Posterior vena cava (tissue), 2 donors: ENCODE measurements around the gene ATF5. TPM values are rescaled to one million over a fixed set of nuclear protein-coding genes. Genes with fewer than 3 reads are reported as not detected.

Experiments used
- DNase-seq: peaks from one replicate; pipeline ENCODE4 v3.0.0-alpha.2; 2020; ENCODE audit warnings: low spot score
- intact Hi-C, 2 donors: fragments of 100-400 bp; cut with DNase I; formaldehyde crosslinking; loops; one replicate each; pipeline versions ENCODE4 v1.14.1 to v1.14.2; 2022 to 2023
- total RNA-seq, 2 donors: library from RNA; stranded (reverse); fragmentation: NEBNext Ultra II Directional; extraction: Animal tissue kit (Norgen Biotek cat#: 25700); gene quantifications; one replicate each; pipeline ENCODE4 v1.2.1, GENCODE V29; 2021
- donor health status: DM: yes; HTN: yes; CAD: no.
- donor health status: DM: yes; HTN: yes; CAD: no.

Gene ATF5
- total RNA-seq, 2 donors from 2014 or later: 18.8 to 37.0 TPM

DNA sequence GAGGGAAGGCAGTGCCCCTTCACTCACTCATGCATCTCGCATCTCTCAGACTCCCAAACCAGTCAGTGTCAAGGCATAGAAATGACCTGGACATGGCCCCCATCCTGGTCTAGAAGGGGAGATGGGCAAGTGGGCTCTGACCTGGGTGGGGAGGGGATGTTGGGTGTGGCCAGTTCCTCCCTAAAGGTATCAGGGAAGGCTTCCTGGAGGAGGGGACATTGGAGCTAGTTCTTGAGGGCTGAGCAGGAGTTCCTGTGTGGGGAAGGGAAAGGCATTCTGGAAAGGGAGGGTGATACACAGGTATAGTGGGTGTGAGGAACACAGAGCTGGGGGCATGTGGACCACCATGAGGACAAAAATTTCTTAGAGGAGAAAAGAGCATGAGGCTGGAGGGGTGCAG lies 36.3 kb upstream of the ATF5 start:
- DNase-seq: no peak
- intact Hi-C loops: no loop called here

DNA sequence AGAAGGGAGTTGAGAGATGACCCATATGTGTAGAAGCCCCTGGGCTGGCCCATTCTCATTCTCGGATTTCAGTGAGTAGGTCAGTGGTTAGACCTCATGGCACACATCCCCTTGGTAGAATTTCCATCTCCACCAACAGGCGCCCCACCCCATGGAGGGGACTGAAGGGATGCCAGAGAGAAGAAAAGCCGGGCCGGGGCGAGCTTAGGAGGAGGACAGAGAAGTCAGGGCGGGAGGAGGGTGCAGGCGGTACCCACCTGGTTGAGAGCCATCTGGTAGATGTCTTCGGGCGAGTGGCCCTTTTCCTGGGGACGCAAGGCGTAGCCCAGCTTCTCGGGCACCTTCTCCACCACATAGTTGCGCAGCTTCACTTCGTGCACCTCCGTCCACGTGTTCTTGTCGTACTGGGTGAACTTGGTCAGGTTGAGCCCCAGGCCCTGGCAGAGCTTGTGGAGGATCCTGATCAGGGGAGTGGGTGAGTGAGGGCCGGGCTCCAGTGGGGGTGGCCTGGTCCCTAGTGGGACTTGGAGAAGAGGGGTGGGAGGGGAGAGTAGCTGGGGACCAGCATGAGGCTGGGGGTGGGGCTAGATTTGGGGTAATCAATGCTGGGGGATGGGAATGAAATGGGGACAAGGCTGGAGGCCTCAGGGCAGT lies 34.9 kb upstream of the ATF5 start:
- no peak for DNase-seq
- intact Hi-C loops: no loop called here

DNA sequence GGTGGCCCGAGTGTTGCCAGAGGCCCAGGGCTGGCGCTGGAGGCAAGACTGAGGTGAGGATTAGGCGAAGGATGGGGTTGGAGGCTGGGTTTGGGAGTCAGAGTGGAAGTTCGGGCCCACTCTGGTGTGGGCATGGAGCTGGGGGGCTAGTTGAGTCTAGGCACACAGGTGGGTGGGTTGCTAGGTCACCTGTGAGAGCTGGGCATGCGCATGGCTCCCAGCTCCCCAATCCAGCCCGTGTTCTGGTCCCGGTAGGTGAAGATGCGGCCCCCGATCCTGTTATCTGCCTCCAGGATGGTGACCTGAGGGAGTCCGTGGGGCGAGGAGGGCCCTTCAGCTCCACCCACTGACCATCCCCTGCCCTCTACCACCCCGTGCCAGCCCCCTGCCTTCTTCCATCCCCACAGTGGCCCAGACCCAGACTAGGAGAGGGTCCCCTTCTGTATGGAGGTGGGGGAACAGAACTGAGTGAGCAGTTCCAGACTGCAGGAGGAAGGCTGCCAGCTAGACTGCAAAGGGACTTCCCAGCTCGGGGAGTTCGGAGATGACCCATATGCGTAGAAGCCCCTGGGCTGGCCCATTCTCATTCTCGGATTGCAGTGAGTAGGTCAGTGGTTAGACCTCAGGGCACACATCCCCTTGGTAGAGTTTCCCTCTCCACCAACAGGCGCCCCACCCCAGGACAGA lies 34.0 kb upstream of the ATF5 start:
- intact Hi-C loops: no loop called here
- DNase-seq: no peak

DNA sequence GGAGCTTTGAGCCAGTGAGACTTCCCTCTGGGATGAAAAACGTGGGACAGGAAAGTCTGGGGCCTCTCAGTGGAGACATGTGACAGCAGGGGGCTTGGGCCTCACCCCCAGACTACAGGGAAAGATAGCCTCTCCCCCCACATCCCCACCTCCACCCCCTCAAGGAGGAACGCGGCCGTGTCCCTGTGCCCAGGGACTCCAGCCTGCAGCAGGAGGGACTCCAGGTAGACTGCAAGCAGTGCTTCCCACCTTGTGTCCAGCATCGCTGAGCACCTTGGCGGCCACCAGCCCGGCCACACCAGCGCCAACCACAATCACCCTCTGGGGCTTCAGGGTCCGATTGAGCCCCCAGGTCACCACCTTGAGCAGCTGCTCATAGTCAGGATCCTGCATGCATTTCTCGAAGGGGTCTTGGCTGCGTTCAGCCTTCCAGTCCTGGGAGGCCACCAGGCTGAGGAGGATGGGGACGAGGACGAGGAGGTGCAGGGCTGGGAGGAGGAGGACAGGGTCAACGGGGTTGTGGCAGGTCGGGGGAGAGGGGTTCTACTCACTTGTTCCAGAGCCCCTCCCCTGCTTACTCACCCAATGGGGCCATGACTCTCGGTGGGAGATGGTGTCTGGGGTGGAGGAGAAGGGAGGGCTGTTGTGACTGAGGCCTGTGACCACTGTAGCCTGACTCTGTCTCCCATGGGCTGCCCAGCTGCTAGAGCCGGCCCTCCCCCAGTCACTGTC lies 33.3 kb upstream of the ATF5 start:
- no peak for DNase-seq
- intact Hi-C loops: no loop called here

DNA sequence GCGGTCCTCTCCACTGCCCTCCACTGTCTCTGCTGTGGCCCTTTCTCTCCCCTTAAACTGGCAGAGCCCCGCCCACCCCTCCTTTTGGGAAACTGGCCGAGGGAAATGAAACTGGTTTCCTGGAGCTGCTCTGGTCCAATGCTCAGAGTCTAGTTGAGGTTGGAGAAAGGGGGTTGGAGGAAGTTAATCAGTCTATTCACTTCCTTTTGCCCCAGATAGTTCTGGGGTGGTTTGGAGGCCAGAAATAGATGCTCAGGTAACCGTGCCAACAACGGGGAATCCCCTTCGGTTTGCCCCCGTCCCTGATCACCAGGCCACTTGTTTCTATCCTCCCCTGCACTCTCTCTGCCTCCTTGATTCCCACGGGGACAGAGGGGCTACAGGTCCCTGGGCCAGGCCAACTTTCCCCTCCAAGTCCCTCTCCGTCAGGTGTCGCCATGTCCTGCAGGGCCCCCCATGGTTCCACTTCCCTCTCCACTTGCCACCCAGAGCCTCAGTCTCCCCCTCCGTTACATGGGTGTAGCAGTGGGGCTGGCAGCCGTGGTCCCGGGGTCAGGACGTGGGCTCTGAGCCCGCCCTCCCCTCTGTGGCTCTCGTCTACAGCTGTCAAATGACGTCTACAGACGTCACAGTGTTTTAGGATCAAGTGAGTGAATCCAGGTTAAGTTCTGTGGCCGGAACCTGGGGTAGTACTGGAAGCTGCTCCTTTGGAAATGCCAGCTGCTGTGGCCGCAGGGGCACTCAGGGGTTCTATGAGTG lies 32.0 kb upstream of the ATF5 start, which contains the start of gene IL4I1:
TSS of gene IL4I1 (minus strand) at position 25 of the 759 bp plus-strand sequence. CDS start 727 bp downstream, outside the sequence.
- intact Hi-C loops: no loop called here
- DNase-seq: no peak

DNA sequence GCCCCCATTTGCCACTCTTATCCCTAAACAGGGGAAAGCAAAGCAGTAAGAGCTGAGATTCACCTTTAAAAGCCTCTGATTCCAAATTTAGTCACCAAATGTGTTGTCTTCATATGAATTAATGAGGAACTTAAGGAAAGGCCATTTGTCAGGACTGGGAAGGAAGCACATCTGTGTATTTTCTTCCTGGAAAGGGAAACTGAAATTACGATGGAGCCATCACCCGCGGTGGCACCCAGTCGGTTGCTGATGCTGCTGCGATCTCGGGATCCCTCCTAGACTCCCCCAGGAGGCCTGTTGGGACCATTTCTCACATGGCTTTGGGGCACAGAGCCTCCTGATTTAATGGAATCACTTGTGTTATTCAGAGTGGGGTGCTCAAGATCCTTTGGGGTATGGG lies 24.9 kb upstream of the ATF5 start:
- intact Hi-C loops: no loop called here
- DNase-seq: no peak

DNA sequence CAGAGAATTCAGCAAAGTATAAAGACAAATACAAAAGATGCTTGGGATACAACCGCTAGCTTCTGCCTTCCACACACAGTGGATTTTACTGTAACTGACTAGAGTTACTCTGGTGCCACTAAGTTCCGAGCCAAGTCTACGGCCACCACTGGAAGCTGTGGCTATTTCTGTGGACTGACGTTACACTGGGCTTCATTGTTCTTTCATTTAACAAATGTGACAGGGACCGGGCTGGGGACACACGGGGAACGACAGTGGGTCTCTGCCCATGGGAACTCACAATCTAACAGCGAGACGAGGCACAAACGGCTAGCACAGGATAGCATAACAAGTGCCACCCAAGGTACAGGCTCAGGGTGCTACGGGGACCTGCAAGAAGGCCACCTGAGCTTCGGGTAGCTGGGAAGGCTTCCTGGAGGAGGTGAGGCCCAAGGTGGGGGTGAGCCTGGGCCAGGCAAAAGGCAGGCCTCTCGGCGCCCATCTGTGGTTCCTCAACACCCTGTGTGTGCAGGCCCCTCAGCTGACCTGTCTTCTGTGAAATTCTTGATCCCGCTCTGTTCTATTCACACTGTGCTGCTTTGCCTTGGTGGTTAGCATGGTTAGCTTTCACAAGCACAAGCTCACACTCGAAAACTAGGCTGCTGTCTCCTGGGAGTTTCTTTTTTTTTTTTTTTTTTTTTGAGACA lies 22.0 kb upstream of the ATF5 start:
- no peak for DNase-seq
- intact Hi-C loops: no loop called here

DNA sequence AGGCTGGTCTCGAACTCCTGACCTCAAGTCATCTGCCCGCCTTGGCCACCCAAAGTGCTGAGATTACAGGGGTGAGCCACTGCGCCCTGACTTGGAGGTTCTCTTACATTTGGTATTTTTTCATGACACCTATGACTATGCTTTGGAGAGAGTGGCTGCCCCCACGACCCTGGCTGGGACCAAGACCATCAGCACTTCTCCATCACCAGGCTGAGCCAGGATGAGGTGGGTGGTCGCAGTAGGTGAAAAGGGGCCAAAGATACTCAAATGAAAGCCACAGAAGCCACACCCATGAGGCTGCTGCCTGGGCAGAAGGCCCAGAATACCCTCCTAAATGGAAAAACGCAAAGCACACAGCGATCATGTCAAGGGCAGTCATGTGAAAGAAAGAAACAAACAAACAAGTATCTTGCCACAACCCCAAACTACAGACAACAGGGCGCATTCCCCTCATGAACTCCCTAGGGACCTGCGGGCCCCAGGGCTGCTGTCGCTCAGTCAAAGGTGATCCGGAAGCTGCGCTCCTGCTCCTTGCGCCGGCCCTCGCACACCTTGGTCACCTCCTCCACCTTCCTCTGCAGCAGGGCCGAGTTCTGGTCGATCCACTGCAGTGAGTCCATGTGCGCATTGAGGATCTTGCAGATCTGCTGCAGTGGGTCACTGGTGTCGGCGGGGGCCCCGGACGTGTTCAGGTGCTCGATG lies 21.1 kb upstream of the ATF5 start:
- intact Hi-C loops: no loop called here
- no peak for DNase-seq

DNA sequence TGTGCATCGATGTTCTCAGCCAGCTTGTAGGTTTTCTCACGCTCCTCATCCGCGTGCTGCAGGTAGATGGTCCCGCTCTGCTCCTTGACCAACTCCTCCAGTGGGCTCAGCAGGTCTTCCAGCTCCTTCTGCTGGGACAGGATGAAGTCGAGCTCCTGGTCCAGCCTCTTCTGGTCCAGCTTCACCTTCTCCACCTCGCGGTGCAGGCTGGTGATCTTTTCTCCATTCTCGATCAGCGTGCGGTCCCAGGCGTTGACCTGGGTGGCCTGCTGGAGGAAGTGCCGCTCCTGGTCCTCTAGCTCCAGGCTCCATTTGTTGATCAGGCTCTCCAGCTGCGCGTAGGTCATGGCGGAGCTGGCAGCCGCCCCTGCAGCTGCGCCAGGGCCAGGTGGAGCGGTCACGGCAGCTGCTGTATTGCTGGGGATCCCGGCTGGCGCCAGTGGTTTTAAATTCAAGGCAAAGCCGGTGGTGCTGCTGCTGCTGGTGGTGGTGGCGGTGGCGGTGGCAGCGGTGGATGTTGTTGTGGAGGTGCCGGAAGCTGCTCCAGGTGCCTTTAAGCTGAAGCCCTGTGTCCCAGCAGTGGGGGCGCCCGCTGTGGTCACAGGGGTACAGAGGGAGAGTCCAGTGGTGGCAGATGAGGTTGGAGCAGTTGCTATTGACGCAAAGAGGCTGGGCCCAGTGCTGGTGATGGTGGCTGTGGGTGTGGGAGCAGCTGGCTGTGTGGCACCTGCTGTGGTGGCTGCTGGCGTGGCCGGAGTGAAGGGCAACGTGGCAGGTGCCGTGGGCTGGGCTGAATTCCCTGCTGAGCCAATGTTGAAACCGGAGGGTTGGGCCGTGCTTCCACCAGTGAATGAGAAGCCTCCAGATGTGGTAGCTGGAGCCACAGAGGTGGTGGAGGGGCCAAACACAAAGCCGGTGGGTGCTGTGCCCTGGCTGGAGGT lies 20.3 kb upstream of the ATF5 start:
- no peak for DNase-seq
- intact Hi-C loops: no loop called here

DNA sequence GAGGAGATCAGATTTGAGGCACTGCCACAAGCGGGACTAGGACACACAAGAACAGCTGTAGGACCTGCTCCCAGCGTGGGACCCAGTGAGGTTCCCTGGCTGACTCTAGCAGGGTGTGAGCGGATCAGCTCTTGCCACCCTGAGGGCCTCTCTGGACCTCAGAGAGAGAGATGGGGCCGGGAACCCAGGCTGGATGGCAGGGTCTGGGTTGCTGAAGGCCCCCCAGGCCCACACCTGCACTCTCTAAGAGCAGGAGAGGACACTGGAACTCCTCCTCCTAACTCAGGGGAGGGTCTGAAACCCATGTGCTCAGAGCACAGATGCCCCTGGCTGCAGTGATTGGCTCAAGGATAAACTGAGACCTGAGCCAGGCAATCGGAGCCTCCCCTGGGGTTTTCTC lies 18.8 kb upstream of the ATF5 start:
- DNase-seq: no peak
- intact Hi-C loops: no loop called here

DNA sequence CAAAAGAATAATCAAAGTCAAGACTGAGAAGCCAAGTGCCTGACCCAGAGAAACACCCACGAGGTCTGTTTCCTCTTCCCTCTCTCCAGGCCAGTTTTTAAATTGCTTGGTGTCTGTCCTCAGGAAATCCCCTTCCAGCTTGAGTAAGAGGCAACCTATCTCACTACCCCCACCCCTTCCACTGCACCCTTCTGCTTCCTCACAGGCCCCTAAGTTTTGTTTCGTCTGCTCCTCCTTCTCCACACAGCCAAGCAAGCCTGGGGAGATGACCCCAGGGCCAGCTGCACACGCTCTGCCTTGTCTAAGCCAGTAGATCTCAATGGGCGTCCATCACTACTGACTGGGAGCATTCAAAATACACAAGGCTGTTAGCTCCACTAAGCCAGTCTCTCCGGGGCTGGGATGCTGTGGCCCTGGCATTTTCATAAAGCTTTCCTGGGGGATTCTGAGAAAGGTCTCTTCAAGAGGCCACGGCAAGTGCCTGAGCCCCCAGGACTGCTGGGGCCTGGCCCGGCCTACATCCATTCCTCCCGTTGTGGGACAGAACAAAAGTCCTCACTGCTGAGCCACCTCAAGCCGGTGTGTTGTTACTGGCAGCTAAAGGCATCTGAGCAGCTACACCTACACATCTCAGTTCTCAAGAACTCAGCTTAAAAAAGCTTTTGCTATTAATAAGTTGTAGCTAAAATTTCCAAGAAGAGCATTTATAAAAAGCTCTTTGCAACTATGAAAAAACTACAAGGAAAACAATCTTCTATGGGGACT lies 17.4 kb upstream of the ATF5 start:
- intact Hi-C loops: no loop called here
- DNase-seq: no peak

DNA sequence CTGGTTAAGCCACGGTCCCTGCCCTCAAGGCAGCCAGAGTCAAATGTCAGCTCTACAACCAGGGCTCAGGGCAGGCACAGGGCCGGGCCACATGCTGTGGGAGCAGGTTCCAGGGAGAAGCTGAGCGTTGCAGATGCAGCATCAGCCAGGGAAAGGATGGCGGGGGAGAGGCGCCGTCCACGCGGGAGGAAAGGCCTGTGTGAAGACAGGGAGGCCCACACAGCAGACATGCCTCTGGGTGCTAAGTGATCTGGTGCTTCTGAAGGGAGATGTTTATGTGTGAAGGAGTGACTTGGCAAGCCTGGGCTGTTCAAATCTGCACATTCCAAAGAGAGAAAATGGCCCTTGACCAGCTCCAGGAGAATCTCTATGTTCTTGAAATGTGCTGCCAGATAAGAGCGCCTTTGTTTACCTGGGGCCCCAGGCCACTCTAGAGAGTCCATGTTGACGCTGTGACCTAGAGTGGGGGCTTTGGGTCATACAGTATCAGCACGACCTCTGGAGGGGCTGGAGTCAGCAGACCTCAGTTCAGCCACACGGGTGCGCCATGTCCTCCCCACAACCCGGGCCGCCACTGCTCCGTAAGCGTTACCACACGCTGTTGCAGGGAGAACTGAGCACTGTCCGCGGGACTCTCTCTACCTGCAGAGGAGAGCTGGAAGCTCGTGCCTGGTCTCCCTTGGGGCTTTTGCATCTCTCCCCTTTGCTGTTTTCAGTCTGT lies 15.9 kb upstream of the ATF5 start:
- DNase-seq: no peak
- intact Hi-C loops: no loop called here

DNA sequence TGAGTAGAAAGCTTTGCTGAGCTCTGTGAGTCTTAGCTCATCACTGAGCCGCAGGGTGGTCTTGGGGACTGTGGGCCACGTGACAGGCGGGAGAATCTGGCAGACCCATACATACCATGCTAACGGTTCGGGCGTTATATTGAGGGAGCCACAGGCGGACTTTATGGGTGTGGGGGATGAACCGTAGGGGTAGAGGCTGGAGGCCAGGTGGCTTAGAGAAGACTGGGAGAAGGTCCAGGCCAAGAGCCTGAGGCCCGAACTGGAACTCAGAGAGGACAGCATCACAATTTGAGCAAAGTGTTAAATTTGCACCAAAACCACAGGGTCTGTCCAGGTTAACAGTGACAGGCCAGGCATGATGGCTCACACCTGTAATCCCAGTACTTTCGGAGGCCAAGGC lies 15.3 kb upstream of the ATF5 start:
- no peak for DNase-seq
- intact Hi-C loops: no loop called here

DNA sequence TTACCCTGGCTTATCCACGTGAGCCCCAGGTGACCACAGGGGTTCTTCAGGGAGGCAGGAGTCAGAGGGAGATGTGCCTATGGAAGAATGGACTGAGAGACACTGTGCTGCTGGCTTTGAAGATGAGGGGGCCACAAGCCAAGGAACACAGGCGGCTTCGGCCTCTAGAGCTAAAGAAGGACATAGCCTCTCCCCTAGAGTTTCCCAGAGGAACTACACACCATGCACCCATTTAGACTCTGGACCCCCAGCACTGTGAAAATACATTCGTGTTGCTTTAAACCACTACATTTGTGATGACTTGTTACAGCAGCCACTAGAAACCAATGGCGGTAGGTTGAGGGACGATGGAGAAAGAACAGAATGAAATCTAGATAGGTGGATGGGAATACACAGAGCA lies 13.7 kb upstream of the ATF5 start:
- intact Hi-C loops: no loop called here
- no peak for DNase-seq

DNA sequence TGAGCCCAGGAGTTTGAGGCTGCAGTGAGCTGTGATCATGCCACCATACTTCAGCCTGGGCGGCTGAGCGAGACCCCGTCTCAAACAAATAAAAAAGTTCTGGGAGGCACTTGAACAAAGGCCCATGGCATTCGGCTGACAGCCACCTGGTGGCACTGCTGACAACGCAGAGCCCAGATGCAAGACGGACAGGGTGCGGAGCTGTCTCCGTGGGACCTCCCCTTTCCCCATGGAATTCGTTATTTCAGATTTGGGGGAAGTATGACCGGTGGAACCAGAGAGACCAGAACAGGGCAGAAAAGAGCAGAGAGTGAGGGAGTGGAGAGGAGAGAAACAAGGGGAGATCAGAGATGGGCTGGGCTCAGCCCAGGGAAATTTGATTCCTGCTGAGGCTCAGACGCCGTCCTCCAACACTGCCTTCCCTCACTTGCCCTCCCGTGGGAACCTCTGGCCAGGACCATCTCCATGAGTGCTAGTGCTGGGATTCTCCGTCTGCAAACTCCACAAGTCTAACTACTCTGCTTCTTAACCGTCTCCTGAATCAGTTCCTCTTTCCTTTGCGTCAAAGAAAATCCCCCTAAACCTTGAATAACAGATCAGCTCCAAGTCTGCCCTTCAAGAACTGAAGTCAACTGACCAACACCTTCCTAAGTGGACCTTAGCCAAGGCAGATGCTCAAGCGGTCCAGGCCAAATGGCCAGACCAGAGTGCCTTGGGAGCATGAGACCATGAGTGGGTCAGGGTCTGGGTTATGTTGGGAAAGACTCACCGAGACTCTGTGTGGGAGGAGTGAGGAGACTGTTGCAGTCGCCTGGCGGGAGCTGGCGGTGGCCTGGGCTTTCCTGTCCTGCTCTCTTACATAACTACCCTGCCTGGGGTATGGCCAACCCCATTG lies 11.9 kb upstream of the ATF5 start:
- no peak for DNase-seq
- intact Hi-C loops: no loop called here
